ENCODE data around the gene ATF7IP.
"Not testable (repeated sequence)": the region's sequence is repeated elsewhere in the genome, so short reads cannot be mapped to it uniquely, and the experiment has no call there.

The ATF7IP gene

DNA sequence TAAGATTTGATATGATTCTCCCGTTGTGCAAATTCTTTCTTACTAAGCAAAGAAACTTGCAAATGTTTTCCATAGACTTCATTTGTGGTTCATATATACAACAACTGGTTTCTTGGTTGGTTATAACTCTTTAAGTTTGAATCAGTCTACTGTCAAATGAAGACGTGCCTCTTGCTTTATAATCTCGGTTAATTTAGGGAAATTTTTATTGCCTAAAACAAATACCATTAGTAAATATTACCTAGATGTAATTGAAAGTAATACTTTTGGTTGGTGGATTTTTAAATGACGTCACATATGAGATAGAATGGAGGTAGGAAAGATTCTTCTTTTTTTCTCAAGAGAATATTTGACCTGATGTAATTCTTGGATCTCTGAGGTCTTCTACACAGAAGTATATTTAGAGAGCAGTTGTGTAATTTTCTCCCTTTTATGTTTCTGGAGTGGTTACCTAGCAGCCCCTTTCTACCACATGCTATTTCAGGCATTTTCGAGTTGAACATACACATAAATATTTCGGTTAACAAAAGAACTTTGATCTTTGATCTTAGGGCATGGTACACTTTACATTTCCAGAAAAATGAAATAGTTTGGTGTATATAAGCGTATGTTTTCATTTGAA is 1.7 kb downstream of the ATF7IP start:
- peak; percentile 11 for DNase-seq (ENCODE audit: low read depth)

DNA sequence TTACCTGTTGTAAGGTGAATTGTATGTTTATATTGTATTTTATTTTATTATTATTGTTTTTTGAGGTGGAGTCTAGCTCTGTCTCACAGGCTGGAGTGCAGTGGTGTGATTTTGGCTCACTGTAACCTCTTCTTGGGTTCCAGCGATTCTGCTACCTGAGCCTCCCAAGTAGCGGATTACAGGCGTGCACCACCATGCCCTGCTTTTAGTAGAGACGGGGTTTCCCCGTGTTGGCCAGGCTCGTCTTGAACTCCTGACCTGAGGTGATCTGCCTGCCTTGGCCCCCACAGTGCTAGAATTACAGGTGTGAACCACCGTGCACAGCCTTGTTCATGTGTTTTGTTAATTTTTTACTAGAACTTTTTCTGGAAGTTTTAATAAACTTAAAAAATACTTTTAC is 3.8 kb downstream of the ATF7IP start:
- DNase-seq (ENCODE audit: low read depth): no peak

DNA sequence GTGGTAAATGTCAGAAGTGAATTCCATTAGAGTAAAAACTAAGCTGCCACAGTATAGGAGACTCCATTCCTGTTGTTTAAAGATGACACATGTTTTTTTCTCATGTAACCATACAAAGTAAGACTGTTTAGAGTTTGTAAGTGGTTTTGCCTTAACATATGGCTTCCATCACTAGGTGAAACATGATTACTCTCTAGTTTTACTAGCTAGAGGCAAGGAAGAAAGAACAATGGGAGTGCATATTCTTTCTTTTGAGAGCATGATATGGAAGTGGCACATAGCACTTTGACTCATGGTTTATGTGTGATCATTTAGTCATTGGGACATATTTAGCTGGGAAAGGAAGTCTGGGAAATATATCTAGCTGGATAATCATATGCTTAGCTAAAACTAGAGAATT is 7.7 kb downstream of the ATF7IP start:
- DNase-seq (ENCODE audit: low read depth): peak; percentile 53

DNA sequence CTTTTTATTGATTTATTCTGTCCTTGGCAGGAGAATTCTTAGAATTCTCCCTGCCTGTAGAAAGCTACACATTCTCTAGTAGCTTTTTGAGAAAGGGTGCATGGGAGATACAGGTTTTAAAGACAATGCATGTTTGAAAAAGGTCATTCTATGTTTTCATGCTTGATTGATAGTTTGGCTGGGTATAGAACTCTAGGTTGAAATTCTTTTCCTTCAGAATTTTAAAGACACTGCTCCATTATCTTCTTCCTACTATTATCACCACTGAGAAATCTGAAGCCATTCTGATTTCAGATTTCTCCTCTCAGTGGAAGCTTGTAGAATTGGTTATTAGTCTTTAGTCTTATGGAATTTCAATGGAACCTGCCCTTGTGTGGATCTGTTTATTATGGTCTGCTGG is 14.0 kb downstream of the ATF7IP start:
- DNase-seq (ENCODE audit: low read depth): no peak

DNA sequence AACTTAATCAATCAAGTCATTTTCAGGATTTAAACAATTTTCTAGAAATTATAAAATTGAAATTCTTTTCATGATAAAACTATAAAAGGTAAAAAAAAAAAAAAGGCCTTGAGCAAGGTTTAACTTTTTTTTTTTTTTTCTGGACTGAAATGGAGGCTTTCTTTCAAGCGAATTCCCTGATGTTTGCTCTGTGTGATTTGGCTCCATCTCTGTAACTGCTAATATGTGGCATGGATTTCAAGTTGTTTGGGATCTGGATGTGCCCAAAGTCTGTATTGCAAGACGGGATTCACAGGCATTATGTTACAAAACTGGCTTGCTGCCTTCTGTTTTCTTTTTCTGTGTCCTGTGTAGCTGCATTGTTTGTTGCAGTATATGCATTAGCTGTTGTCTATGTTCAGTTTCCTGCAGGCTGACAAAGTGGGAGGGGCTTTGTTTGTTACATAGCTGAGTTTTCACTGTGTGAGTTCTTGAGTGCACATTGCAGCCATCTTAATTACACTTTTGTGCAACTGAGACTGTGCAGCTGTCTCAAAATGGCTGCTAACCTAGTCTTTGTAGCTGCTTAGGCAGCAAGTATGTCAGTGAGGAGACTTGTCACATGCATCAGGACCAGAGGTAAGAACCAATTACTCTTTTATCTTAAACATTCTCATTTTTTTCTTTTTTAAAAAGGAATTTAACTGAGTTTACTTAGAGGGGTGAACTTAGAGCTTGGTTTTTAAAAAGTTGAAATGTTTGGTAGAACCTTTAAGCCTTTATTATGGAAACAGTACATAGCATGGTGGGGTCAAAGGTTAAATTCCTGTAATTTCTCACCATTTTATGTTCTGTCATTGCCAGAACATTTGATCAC is 19.5 kb downstream of the ATF7IP start:
- DNase-seq (ENCODE audit: low read depth): peak; percentile 94

DNA sequence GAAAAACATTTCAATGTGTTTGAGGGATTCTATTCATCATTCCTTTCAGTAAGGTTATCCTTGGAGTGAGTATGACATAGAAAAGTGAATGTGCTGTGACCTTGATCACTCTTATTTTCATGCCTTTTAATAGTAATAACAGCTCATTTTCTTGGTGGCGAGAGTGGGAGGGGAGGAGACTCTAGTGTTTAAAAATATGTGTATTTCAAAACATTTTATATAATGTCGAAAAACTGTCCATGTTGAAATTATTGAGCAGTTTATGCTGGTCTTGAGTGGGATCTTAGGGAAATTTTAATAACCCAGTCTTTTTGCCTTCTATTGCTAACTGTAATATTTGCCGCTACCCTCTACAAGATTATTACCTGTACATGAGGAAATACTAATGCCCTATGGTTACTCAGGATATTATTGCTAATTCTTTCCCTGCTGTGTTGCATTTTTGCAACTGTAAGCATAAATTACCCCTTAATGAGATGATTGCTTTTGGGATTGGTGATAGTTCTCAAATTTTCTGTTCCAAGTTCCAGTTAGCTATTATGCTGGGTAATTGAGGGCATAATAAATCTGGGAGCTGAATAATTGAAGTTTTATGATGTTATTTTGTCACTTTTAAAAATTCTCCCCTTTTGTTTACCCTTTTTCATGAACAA is 21.9 kb downstream of the ATF7IP start:
- no peak for DNase-seq (ENCODE audit: low read depth)

DNA sequence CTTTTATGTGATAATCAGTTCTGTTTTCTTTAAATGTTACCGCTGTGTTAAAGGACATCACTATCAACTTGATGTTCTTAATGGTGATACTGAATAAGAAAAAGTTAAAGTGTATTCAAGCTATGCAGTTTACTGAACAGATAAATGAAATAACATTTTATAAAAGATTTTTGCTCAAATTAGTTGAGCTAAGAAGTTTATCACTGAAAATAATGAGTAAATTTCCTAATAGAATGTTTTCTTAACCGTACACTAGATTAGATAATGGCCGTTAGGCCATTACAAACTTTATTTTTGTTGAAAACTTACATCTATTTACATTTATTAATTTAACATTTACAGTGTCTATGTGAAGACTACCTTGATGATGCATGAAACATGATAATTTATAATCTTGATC is 25.0 kb downstream of the ATF7IP start:
- no peak for DNase-seq (ENCODE audit: low read depth)

DNA sequence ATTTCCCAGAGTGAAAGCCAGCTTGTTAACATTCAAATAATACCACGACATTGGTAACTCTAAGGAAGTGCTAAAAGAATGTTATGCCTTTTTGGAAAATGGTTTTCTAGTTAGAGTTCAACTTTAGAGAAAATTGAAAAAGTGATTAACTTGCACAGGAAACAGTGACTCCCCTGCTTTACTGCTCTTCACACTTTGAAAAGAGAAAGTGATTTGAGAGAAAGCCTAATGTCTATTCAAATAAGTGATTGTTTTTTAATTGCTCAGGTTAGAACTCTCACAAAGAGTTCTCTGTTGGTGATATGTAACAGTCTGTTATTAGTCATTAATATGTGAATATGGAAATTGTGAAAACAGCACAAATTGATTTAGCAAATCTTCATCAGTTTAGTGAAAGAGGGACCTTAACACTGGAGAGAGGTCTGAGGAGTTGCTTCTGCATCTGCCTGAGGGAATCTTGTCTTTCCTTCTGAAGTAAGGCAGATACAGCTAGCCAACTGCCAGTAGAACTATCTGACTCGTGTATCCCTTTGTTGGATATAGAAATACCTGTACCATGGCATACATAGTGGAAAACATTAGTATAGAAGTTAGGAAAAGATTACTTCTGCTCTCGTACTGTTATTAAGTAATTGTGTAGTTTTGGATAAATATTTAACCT is 25.5 kb downstream of the ATF7IP start:
- DNase-seq (ENCODE audit: low read depth): no peak

DNA sequence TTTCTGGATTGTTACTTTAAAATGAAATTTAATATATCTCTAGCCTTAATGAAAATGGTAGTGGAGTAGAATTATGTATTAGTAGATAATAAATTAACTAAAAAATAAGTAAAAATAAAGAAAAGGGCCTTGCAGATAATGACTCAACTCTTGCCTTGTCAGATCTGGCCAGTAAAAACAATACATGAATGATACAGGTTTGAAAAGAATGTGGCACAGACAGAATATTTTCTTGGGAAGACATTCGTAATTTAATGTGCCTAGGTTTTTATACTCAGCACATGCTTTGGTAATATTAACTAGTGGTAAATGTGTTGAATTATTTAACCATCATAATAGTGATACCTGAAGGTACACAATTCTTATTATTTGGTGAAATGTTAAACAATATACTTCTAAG is 28.3 kb downstream of the ATF7IP start:
- DNase-seq (ENCODE audit: low read depth): no peak

DNA sequence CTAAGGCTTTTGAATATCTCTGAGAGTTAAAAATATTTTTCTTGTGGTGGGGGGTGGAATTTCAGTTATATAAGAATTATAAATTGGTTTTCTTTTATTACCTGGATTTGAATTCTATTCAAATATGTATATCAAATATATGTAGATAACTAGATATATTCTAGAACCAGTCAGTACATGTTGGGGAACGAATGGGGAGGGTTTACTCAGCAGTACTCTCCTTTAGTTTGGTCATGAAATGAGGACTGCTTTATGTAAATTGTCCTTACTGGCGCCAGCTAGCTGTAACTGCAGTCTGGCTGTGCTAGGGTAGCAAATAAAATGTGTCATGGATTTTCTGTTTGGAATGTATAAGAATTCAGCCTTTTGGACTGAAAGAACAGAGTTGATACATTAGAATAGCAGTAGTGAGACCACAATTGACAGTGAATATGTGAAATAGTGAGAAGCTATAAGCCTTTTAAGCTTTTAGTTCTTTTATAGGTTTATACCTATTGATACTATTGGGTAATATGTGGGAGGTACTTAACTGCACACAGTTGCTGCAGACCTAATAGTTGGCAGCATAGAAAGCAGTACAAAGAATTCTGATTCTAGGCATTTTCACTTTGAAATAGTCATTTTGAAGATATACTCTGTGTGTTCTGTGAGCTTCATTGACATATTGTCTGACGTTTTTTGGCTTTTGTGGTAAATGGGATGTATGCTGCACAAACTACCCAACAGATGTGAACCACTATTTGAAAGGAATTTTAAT is 29.0 kb downstream of the ATF7IP start:
- peak; percentile 74 for DNase-seq (ENCODE audit: low read depth)

DNA sequence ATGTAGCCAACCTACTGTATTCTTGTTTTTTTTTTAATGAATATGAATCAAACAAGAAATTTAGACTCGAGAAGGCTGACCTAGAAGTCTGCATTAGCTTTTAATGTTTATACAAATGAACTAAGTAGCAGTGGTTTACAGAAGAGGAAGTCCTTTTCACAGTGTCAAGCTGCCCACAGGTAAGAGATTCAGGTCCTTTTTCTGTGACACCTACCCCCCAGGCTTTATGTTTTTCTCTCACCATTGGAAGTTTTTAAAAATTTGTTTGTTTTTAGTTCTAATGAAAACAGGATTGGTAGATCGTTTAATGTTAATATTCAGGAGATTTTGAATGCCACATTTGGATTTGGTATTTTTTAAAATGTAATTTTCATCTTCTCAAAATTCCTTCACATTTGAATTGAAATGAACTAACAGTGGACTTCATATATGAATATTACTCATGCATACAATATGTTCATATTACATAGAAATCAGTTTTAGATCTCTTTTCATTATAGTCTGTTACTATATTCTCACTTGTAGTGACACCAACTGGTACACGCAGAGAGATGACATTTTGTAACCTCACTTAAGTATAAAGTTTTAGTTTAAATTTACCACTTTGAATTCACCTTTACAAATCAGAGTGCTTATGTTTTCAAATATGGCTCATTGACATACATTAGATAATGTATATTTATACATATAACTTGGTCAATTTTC is 29.7 kb downstream of the ATF7IP start:
- DNase-seq (ENCODE audit: low read depth): no peak

DNA sequence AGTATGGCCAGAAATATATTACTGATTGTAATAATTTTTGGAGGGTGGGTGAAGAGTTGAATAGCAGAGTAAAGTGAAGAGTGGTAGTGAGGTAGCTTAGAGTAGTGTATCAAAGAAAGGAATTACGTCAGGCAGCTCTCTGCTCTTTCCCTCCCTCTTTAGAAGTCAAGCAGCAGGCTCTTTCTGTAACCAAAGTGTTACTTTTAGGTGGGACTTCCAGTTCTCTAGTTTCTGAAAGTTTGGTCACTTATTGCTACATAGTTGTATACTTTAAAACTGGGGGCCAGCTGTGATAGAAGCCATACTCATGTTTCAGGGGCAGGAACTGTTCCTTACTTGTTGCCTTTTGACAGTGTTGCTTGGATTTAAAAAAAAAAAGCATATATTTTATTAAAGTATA is 30.6 kb downstream of the ATF7IP start:
- DNase-seq (ENCODE audit: low read depth): no peak

DNA sequence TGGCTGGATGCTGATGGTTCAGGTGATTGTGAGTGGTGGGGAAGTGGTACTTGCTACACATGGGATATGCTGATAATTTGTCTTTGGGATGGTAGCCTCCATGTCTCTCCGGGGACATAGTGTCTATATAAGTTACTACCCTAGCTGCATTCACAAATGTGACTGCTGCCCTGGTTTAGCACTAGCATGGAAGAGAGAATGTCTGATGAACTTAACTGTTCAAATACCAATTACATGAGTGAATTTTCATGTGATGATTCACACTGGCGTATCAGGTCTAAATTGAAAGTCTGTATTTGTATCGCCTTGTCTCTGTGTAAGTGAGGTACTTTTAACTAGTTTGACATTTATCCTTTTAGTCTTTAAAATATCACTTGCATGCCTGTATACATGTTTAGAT is 34.4 kb downstream of the ATF7IP start:
- DNase-seq (ENCODE audit: low read depth): no peak

DNA sequence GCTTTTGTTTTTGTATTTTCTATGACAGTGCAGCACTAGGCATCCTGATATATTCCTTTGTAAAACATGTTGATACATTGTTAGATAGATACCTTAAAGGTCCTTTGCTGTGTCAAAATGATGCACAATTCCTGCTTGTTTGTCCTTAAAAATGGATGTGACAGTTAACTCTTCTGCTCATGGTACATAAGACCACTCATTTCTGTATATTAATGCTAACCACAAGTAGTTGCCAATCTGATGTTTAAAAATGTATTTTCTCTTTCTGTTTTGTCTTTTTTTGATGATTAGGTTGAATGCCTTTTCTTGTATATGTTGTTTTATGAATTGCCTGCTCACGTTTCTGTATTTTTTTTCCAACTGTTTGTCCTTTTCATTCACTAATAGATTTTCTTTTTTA is 35.1 kb downstream of the ATF7IP start:
- no peak for DNase-seq (ENCODE audit: low read depth)

DNA sequence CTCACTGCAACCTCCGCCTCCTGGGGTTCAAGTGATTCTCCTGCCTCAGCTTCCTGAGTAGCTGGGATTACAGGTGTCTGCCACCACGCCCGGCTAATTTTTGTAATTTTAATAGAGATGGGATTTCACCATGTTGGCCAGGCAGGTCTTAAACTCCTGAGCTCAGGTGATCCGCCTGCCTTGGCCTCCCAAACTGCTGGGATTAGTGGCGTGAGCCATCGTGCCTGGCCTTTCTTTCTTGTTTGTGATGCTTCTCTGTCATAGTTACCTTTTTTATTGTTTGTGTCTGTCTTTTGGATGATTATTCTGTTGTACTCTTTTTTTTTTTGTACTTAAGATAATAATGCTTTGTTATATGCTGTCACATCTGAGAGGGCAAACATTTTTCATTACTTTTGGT is 35.8 kb downstream of the ATF7IP start:
- DNase-seq (ENCODE audit: low read depth): not testable (repeated sequence)

DNA sequence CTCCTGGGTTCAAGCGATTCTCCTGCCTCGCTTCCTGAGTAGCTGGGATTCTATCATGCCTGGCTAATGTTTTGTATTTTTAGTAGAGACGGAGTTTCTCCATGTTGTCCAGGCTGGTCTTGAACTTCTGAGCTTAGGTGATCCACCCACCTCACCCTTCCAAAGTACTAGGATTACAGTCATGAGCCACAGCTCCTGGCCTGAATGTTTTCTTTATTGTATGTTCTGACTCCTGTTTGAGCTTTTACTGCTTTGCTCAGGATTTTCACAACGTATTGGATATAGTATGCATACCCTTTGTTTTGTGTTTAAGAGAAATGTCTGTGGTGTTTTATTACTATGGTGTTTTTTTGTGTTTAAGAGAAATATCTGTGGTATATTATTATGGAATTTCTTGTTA is 37.2 kb downstream of the ATF7IP start:
- no peak for DNase-seq (ENCODE audit: low read depth)

DNA sequence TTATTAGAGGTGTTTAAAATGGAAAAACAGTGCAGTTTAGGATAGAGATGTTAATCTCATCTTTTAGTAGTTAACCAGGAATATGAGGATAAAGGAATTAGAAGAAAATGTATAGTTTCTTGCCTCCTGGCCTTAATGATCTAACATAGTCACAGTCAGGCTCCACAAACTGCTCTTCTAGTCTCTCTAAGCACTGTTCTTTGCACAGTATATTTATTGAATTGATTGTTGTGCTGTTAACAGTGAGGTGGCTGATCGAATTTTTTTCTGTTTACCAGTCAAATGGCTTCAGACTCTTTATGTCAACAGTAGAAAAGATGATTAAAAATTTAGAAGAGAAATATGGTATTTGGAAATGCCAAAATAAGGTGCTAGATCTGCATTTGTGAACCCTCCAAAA is 37.8 kb downstream of the ATF7IP start:
- DNase-seq (ENCODE audit: low read depth): no peak

DNA sequence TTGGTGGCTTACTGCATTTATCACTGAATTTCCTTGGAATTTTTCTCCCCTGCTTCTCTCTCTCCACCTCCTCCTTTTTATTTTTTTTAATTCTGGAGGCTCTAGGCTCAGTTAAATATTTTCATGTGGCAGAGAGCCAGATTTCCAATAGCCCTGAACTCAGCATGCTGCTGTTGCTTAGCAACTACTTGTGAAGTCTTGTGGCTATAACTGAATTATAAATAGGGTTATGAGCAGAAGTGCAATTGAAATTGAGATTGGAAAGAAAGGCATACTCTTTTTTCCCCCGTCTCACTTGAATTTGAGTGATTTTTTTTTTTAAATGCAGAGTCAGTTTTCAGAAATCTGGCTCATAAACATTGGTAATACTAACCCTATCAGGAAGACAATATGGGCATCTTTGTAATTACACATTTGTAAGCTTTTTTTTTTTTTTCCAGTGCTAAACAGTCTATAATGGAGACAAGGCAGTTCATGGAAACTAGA is 38.3 kb downstream of the ATF7IP start:
- DNase-seq (ENCODE audit: low read depth): peak; percentile 82

DNA sequence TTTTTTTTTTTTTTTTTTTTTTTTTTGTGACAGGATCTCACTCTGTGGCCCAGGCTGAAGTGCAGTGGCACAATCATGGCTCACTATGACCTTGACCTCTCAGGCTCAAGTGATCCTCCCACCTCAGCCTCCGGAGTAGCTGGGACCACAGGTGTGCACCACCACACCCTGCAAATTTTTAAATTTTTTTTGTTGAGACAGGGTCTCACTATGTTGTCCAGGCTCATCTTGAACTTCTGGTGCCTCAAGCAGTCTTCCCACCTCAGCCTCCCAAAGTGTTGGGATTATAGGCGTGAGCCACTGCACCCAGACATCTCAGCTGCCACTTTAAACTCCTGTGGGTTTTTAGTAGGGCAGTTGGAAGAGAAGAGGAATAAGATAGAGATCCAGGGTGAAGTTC is 39.9 kb downstream of the ATF7IP start:
- DNase-seq (ENCODE audit: low read depth): not testable (repeated sequence)

DNA sequence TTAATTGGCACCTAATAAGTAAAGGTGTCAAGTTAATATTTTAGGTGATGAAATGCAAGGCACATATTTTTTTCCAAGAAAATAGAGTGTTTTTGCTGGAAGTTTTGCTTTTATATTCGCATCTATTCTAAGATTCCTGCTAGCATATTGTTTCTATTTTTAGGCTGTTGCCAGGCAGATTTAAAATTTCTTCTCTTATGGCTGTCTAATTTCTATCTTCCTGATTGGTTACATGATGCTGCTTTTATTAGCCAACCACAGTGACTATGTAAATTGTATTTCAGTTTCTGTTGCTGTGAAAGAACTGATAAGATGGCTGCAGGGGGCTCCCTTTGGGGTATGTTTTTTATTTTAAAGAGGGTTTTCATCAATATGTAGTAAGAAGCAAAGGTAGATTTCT is 42.7 kb downstream of the ATF7IP start:
- DNase-seq (ENCODE audit: low read depth): peak; percentile 65

DNA sequence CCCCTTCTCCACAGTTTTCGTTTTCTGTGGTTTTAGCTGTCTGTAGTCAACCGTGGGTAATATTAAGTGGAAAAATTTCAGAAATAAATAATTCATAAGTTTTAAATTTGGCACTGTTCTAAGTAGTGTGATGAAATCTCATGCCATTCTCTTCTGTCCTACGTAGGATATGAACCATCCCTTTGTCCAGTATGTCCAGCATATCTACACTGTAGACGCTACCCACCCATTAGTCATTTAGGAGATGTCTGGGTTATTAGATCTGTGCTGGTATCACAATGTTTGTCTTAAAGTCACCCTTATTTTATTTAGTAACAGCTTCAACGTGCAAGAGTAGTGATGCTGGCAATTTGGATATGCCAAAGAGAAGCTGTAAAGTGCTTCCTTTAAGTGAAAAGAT is 44.7 kb downstream of the ATF7IP start:
- DNase-seq (ENCODE audit: low read depth): peak; percentile 63

All from fibroblast of gingiva (primary cell).